DMS79 (cell line): ENCODE measurements around the gene SIRPG.
"Not testable (repeated sequence)": the region's sequence is repeated elsewhere in the genome, so short reads cannot be mapped to it uniquely, and the experiment has no call there.

ENCODE experiments used
- DNase-seq: peaks from one replicate; lab custom pipeline; 2025; lab: John Stamatoyannopoulos, UW

SIRPG gene

GRCh38 chr20:1671891-1672669 is 14.5 kb upstream of the SIRPG start:
- no peak for DNase-seq

GRCh38 chr20:1669304-1669703 is 11.7 kb upstream of the SIRPG start:
- DNase-seq, result no peak

DNA sequence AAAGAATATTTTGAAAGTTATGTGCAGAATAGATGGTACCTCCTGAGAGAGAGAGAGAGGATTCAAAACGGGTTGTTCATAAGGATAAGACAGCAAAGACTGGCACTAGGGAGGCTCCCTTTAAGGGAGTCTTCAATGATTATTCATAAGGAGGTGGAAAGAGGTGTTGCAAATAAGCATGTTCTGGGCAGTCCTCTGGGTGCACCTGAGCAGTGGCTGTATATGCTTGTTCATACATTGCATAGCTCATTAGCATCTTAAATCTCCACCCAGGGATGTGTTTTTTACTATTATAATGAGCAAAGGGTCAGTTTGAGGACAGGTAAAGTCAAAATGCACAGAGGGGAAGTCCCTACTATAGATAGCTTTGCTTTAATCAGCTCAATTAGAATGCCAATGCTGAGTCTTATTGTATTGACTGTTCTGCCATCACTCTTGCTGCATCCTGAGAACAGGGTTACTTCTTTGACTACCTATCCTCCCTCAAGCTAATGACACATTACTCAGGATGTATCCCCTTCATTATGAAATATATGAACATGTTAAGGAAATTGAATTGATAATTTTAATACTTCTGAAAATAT is 10.0 kb upstream of the SIRPG start:
- DNase-seq, result no peak

DNA sequence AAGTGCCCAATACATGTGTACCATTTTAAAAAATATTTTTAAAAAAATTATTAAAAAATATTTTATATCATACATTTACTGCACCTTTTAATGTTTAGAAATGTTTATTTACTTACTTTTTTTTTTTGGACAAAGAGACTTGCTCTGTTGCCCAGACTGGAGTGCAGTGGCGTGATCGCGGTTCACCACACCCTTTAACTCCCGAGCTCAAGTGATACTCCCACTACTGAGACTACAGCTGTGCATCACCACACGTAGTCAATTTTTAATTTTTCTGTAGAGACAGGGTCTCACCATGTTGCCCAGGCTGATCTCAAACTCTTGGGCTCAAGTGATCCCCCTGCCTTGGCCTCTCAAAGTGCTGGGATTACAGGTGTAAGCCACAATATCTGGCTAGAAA is 9.2 kb upstream of the SIRPG start:
- DNase-seq, result no peak

DNA sequence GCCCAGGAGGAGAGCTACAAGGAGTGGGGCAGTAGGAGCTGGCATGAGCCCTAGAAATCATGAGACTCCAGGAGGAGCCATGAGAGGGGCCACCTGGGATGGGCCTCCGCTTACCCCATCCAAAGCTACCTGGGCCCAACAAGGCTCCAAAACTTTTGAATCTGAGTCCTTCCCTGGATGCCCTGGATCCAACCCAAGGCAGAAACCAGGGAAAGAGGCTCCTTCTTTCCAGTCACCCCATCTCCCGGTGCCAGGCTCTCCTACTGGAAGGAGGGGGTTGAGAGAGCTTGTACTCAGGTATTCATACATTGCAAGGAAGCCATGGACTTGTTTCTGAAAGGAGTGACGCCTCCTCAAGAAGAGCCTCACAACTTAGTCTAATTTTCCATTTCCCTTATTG is 7.8 kb upstream of the SIRPG start:
- DNase-seq, result no peak

- DNase-seq, result no peak
Observed at GRCh38 chr20:1664911-1665310, 7.3 kb upstream of the SIRPG start.

DNA sequence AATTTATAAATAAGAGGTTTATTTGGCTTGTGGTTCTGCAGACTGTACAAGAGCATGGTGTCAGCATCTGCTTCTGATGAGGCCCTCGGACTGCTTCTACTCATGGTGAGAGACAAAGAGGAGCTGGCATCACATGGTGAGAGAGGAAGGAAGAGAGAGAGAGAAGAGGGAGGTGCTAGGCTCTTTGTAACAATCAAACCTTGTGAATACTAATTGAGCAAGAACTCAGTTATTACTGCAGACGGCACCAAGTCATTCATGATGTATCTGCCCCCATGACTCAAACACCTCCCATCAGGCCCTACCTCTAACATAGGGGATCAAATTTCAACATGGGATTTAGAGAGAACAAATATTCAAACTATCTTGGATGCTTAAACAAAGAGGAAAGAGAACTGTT is 6.3 kb upstream of the SIRPG start:
- DNase-seq, result no peak

- DNase-seq, result no peak
Observed at GRCh38 chr20:1661542-1662299, 4.1 kb upstream of the SIRPG start.

GRCh38 chr20:1660246-1660645 is 2.7 kb upstream of the SIRPG start:
- DNase-seq, result no peak

DNA sequence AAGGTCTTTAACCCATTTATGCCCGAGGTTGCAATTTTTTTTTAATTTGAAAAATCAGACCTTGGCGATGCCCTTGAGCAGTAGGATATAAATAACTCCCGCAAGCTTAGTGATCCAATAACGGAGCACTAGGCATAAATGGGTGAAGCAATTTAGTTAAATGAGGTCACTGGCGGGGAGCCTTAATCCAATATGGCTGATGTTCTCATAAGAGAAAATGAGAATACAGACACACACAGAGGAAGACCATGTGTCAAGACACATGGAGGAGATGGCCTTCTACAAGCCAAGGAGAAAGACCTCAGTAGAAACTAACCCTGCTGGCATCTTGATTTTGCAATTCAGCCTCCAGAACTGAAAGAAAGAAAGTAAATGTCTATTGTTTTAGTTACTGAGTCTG is 735 bp downstream of the SIRPG start:
- DNase-seq, result no peak

- DNase-seq, result no peak
Observed at GRCh38 chr20:1654996-1655395, 2.6 kb downstream of the SIRPG start.

- DNase-seq, result no peak
Observed at GRCh38 chr20:1652960-1653359, 4.6 kb downstream of the SIRPG start.

- no peak for DNase-seq
Observed at GRCh38 chr20:1652104-1652503, 5.5 kb downstream of the SIRPG start.

DNA sequence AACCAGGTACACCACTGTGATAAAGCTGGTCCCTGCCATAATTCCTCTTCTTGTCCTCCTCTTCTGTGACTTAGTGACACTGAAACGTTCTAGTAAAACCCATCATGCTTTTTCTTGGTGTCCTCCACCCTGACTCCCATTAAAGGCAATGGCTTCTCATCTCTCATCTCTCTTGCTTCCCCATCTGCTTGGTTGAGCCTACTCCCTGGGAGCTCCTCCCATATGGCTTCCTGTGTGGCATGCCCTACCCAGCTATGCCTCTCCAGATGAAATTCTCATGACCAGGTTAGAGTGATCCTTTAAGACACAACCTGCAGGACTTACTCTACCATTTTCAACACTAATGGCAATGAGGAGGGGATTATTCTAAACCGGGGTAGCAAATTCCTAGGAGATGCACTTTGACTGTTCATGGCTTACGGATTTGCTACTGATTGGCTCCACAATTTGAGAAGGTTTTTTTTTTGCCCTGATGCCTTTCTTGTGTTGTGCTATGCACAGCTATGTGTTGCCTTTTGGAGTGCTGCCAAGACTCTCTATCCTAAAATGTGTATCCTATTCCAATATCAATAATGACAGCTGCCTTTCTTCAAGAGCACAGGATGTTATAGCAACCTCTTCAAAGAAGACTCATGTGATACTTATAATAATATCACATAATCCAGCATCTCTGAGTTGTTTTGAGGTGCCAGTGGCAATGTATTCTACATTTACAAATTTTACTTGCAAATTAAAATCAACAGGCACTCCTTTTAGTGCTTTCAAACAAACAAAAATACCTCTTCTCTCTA is 6.1 kb downstream of the SIRPG start:
- DNase-seq, result no peak

DNA sequence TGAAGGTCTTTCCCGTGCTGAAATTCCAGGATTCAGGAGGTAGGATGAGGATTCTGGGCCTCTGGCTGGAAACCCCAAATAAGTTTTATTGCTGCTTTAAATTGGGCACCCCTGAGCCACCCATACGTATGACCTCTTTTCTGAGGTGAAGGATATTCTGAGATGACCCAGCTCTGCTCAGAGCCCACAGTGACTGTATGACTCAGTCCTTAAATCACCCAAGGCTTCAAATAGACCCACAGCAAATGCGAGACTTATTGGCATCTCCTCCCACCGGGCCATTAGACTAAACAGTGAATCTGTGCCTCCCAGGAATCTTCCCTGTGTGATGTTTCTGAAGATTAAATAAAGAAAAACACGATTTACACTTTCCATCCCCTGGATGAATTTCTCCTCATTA is 9.5 kb downstream of the SIRPG start:
- no peak for DNase-seq

DNA sequence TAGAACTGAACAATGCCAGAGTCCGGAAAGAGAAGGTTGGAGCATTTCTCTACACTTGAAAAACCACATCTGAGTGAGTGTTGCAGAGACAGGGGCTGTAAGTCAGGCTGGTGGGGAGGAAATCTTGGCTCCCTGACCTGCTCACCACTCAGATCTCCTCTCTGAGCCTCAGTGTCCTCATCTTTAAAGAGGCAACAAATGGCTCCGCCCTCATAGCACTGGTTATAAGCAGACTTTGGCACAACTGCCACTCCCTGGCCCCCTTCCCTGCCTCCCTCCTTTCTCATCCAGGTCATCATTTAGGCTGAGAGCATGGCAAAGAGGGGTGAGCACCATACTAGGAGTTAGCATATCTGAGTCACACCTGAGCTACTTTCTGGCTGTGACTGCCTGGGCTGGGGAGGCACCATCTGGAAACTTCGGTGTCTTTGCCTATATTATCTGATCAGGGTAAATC is 10.6 kb downstream of the SIRPG start:
- no peak for DNase-seq

- DNase-seq, result no peak
Observed at GRCh38 chr20:1644101-1644962, 13.2 kb downstream of the SIRPG start.

GRCh38 chr20:1638643-1639042 is 18.9 kb downstream of the SIRPG start:
- DNase-seq, result not testable (repeated sequence)

- no peak for DNase-seq
Observed at GRCh38 chr20:1637755-1638154, 19.8 kb downstream of the SIRPG start.

GRCh38 chr20:1637226-1637625 is 20.4 kb downstream of the SIRPG start:
- DNase-seq, result no peak

DNA sequence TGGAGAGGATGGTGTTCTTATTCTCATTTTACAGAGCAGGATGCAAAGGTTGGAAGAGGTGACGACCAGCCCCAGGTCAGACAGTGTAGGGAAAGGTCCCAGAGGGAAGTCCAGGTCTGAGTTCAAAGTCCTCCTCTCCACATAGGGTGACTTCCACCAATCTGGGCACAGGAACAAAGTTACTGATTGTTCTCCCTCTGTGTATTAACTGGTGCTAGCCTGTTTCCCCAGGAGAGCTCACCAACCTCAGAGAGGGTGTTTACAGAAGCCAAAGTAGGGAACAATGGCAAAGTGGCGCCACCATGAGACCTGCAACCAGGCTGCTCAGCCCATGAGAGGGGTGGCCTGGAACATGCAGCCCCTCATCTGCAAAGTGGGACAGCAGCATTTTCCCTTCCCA is 21.0 kb downstream of the SIRPG start:
- no peak for DNase-seq
